Activated CD4-positive, CD25-positive, alpha-beta regulatory T cell treated with anti-CD3 and anti-CD28 coated beads, Interleukin-2, amount 50 U/mL, for 16 hours (primary cell): Measurements from ENCODE around the gene SPRED3.
A peak's percentile ranks its signal among the peaks of the same experiment; 100 is the strongest.
"Not testable (repeated sequence)": the region's sequence is repeated elsewhere in the genome, so short reads cannot be mapped to it uniquely, and the experiment has no call there.

Experiments
- DNase-seq: peaks from one replicate; pipeline ENCODE4 v3.0.0-alpha.2; 2020; ENCODE audit warnings: low read depth, low spot score

SPRED3 gene, protein sequence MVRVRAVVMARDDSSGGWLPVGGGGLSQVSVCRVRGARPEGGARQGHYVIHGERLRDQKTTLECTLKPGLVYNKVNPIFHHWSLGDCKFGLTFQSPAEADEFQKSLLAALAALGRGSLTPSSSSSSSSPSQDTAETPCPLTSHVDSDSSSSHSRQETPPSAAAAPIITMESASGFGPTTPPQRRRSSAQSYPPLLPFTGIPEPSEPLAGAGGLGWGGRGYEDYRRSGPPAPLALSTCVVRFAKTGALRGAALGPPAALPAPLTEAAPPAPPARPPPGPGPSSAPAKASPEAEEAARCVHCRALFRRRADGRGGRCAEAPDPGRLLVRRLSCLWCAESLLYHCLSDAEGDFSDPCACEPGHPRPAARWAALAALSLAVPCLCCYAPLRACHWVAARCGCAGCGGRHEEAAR

DNA sequence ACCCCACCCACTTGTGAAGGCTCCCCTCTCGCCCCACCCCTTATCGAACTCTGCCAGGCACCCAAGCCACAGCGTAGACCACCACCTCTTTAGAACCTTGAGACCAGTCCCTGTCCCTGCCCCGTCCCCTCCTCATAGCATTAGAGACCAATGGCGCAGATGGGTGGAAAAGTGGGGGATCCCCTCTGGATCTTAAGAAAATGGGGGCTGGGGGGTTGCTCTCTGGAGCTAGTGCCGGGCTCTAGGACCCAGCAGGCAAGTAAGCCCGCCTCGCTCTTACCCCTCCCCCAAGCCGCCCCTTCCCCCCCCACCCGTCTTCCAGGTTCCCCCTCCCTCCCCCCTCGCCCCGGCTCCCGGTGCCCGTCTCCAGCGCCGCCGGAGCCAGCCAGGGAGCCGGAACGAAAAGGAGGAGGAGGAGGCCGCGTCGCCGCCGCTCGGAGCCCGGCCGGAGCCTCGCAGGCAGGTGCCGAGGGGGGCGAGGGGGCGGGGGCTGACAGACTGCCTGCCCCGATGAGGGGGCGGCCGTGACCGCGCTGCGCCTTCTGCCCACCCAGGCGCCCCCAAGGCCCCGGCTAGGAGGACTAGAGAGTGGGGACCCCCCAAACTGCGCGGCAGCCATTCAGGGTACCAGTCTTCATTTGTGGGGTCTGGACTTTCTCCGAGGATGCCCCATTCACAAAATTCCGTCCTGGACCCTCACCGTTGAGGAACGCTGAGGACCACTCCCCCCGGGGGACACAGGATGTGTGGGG lies at the start of gene SPRED3:
SPRED3 (plus strand) TSS at position 349 of the 752 bp plus-strand sequence. CDS start 1,606 bp downstream, outside the sequence.
- DNase-seq = no peak

DNA sequence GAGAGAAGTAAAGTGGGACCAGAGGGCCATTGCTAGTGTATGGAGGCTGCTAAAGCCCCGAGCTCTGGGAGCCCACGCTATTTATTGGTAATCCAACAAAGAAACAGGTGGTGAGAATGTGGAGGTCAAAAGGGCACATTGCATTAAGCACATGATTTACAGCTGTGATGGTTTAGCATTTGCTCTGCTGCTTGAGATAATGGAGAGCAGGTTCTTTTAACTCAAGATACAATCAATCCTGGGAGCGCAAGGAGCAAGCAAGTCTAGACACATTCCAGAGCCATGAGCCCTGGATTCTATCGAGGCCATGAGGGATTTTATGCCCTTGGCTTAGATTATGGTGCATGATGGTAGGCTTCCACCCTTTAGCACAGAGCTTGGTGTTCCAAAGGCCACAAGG lies 49.5 kb upstream of the SPRED3 start:
- not testable (repeated sequence) for DNase-seq

DNA sequence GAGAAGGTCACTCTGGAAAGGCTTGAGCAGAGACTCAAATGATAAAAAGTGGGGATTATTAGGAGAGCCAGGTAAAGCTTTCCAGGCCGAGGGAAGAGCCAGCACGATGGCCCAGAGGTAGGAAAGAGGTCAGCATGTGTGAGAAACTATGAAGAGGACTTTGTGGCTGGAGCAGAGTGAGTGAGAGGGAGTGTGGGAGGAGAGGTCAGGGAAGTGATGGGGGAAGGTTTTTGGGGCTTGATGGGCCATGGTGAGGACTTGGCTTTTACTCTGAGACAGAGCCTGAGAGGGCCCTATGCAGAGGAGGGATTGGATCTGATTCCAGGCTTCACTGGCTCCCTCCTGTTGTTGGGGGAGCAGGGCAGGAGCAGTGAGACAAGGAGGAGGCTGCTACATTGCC lies 47.6 kb upstream of the SPRED3 start:
- no peak for DNase-seq

GRCh38 chr19:38346837-38347236 lies 41.7 kb upstream of the SPRED3 start:
- DNase-seq = no peak

GRCh38 chr19:38350883-38351282 lies 37.6 kb upstream of the SPRED3 start:
- DNase-seq = no peak

DNA sequence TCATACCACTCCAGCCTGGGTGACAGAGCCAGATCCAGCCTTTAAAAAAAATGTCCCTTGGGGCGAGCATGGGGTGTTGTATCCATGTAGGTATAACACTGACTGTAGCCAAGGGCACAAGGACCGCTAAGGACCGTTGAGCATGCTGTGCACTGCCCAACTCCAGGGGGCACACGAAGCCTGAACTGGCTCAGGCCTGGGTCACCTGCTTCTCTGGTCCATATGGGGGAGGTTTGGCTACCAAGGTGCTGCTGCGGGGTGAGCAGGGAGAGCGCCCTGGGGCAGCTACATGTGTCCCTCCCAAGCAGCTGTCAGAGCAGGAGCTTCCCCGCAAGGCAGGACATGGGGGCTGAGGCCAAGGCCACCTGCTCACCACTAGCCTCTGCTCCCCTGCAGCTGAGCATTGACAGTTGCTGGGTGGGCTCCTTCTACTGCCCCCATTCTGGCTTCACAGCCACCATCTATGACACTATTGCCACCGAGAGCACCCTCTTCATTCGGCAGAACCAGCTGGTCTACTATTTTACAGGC lies 36.6 kb upstream of the SPRED3 start:
- DNase-seq = no peak

GRCh38 chr19:38352611-38353010 lies 35.9 kb upstream of the SPRED3 start:
- DNase-seq = no peak

DNA sequence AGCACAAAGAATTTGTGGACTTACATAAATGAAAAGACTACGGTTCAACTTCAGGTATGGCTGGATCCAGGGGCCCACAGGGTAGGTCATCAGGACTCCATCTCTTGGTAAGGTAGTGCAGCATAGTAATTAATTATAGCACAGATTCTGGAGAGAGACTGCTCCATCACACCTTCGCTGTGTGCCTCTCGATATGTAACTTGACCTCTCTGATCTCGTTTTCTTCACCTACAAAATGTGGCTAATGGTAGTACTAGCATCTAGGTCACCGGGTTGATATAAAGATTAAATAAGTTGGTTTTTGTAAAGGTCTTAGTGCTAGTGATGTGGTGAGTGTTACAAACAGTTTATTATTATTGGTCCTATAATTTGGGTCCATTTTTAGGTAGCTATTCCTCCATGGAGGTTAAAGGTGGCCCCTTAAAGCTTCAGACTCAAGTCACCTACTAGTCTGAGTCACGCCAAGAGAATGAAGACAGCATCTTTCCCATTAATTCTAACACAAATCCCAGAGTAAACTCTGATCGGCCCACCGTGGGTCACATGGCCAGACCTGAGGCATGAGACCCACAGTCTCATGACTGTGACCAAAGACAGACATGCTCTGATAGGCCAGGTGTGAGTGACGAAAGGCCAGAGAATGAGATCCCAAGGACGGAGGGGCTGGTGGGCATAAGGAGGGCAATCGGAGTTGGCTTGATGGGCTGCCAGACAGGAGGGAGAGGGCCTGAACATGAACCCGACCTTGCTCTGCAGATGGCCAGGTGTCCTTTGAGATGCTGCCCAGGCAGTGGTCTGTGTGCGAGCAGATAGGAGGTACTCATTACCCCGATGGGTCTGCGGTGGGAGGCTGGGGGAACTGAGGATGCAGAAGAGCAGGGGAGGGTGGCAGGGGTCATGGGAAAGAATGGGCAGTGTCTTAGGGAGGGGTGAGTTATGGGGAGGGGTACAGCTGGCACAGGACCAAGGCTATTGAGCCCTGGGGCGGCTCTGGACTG lies 32.5 kb upstream of the SPRED3 start:
- no peak for DNase-seq

GRCh38 chr19:38358071-38358470 lies 30.4 kb upstream of the SPRED3 start:
- DNase-seq = no peak

GRCh38 chr19:38359242-38360021 lies 29.1 kb upstream of the SPRED3 start:
- no peak for DNase-seq

GRCh38 chr19:38360351-38360750 lies 28.1 kb upstream of the SPRED3 start:
- DNase-seq = no peak

- no peak for DNase-seq
Observed at GRCh38 chr19:38360839-38361631, 27.5 kb upstream of the SPRED3 start.

DNA sequence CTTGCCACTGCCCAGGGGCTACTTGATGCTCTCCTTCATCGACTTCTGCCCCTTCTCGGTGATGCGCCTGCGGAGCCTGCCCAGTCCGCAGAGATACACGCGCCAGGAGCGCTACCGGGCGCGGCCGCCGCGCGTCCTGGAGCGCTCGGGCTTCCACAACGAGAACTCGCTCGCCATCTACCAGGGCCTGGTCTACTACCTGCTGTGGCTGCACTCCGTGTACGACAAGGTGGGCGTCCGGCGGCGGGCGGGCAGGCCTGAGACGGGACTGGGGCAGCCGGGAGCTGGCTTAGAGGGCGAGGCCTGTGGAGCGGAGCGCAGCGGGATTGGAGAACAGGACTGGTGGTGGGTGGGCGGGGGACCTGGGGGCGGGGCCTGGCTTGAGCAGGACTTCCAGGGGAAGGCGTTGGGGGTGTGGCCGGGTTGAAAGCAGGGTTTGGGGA lies 26.8 kb upstream of the SPRED3 start:
- DNase-seq = peak; percentile 9

- peak; percentile 39 for DNase-seq
Observed at GRCh38 chr19:38362076-38362945, 26.2 kb upstream of the SPRED3 start.

DNA sequence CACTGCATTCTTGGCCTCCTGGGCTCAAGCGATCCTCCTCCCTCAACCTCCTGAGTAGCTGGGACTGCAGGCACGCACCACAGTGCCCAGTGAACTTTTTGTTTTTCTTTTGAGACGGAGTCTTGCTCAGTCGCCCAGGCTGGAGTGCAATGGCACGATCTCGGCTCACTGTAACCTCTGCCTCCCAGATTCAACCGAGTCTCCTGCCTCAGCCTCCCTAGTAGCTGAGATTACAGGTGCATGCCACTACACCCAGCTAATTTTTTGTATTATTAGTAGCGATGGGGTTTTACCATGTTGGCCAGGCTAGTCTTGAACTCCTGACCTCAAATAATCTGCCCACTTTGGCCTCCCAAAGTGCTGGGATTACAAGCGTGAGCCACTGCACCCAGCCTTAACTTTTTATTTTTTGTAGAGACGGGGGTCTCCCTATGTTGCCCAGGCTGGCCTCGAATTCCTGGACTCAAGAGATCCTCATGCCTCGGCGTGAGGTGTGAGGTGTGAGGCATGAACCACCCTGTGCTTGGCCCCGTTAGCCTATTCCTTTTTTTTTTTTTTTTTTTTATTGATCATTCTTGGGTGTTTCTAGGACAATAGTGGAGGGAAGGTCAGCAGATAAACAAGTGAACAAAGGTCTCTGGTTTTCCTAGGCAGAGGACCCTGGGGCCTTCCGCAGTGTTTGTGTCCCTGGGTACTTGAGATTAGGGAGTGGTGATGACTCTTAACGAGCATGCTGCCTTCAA lies 25.4 kb upstream of the SPRED3 start:
- not testable (repeated sequence) for DNase-seq

DNA sequence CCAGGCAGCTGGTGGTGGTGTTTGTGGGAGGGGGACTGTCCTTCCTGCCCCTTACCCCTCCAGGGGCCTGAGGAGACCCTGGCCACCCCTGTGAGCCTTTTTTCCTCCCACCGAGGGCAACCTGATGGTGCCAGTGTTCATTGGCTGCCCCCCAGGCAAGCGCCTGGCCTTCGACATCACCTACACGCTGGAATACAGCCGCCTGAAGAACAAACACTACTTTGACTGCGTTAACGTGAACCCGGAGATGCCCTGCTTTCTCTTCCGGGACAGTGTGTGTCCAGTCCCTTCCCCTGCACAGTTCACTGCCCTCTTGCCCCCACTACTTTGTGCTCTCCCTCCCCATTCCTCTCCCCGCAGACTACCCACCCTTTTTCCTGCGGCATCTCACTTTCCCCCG lies 21.5 kb upstream of the SPRED3 start:
- no peak for DNase-seq

DNA sequence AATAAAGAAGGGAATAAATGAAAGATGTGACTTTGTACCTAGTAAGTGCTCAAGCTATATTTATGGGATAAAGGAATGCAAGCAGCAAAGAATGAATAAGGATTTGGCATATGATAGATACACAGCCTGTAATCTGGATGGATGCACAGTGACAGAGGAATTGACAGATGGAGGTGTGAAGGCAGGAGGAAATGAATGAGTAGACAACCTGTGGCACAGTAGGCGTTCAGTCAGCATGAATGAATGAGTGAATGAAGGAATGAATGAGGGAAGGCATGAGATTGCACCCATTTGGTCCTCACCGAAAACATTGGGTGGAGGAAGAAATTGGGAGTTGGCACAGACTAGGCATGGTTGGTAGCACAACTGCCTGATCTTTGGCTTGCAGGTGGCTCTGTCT lies 18.9 kb upstream of the SPRED3 start:
- no peak for DNase-seq

- DNase-seq = no peak
Observed at GRCh38 chr19:38370299-38370698, 18.2 kb upstream of the SPRED3 start.
